ENCODE data around the gene ANO1. TPM values are rescaled to one million over a fixed set of nuclear protein-coding genes. Genes with fewer than 3 reads are reported as not detected.

The ANO1 gene
- total and polyA plus RNA-seq, 5 experiments from 2014 or later: not detected

DNA sequence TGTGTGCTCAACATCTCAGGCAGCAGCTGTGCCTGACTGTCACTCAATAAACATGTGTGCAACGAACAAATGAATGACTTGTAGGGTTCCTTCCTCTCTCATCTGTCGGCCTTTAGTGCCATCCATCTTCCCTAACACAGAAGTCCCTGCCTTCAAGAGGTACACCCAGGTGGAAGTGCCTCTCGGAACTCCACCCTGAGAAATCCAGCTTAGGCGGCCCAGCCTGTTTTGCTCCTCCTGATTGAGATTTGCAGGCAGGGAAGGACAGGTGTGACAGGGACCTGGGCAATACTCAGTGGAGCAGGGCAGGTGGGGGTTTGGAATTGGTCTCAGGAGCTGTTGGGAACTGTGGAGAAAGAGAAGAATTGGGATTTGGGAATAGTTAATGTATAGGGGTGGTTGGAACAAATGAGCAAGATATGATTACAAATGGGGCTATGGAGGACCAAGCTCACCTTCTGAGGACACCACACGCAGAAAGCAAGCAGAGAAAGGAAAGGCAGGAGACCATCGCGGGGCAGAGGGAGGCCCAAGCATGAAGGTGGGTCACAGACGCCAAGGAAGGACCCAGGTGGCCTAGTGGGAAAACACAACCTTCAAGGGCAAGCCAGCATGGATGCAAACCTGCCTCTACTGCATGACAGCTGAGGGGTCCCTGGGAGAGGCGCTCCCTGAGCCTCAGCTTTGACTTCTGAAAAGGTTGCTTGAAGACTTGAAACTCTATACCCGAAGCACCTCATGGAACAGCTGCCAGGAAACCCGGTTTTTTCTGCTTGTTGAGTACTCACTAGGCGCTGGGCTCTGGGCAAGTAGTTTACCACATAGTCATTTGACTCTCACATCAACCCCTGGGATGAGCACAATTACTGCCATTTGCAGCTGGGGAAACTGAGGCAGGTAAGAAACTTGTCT lies 40.9 kb upstream of the ANO1 start:
- no peak for DNase-seq
- peaks cover 4 to 51% (median 21%) of the 10 kb centered on the region in 9 donors for H3K9me3 Mint-ChIP-seq
- POLR2A ChIA-PET: no interaction called here

GRCh38 chr11:70038034-70038834 lies 39.9 kb upstream of the ANO1 start:
- H3K4me1 Mint-ChIP-seq: no peaks in the 10 kb centered on the region
- no peak overlapping the region for H3K4me3 Mint-ChIP-seq
- peaks cover 21 to 63% (median 39%) of the 10 kb centered on the region in 5 donors for H3K27me3 Mint-ChIP-seq
- peaks cover 9 to 62% (median 30%) of the 10 kb centered on the region in 9 donors for H3K9me3 Mint-ChIP-seq
- no peak overlapping the region for H3K27ac Mint-ChIP-seq
- peaks cover 0 to 42% (median 3%) of the 10 kb centered on the region in 3 donors for H3K36me3 Mint-ChIP-seq
- ATAC-seq: no peak
- no peak for DNase-seq
- POLR2A ChIA-PET: no interaction called here

More for the DNA sequence above, 40.9 kb upstream of the ANO1 start:
- Mint-ChIP-seq H3K4me1 (no peaks in the 10 kb centered on the region), H3K27ac (no peak overlapping the region), H3K4me3 (no peak overlapping the region), H3K36me3 (peaks cover 0 to 31% (median 3%) of the 10 kb centered on the region in 3 donors), H3K27me3 (peaks cover 20 to 72% (median 45%) of the 10 kb centered on the region in 5 donors)
- ATAC-seq: no peak

- peaks cover 0 to 45% (median 3%) of the 10 kb centered on the region in 3 donors for H3K36me3 Mint-ChIP-seq
- H3K27ac Mint-ChIP-seq: no peak overlapping the region
- DNase-seq (no peak), ATAC-seq (no peak)
- POLR2A ChIA-PET: no interaction called here
- H3K27me3 Mint-ChIP-seq: peaks cover 22 to 51% (median 31%) of the 10 kb centered on the region in 5 donors
- H3K4me3 Mint-ChIP-seq: no peak overlapping the region
- H3K9me3 Mint-ChIP-seq: peaks cover 18 to 69% (median 36%) of the 10 kb centered on the region in 9 donors
- H3K4me1 Mint-ChIP-seq: no peaks in the 10 kb centered on the region
These were observed 37.7 kb upstream of the ANO1 start for GRCh38 chr11:70040452-70040851.

DNA sequence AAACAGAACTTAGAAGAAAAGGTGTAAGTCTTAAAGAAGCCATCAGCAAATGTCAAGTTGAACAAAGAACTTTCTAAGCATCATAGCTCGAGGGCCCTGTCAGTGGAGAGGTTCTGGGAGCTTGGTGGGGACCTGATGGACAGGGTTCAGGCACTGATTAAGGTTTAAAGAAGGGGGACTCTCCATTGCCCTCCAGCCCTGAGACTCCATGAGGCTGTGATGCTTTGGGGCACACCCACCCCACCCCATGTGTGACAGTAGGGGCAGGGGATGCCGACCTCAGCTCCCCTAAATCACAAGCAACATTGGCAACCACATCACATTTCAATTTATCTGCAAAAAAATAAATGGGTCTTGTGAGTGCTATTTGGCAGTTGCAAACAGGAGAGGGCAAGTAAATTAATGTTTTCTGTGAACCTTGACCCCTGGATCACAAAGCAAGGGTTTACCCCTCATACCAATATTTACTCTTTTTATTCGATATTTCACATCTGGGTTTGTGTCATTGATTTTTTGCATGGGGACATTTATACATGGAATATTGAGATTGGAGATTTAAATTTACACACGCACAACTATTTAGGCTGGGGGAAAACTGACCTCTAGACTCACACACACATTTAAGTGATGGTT lies 37.1 kb upstream of the ANO1 start:
- H3K4me3 Mint-ChIP-seq: no peak overlapping the region
- no peak for ATAC-seq
- H3K36me3 Mint-ChIP-seq: peaks cover 0 to 48% (median 3%) of the 10 kb centered on the region in 3 donors
- H3K4me1 Mint-ChIP-seq: no peaks in the 10 kb centered on the region
- POLR2A ChIA-PET: no interaction called here
- H3K27ac Mint-ChIP-seq: no peak overlapping the region
- peaks cover 23 to 53% (median 31%) of the 10 kb centered on the region in 5 donors for H3K27me3 Mint-ChIP-seq
- DNase-seq: no peak
- H3K9me3 Mint-ChIP-seq: peaks cover 18 to 67% (median 36%) of the 10 kb centered on the region in 9 donors

GRCh38 chr11:70043482-70043881 lies 34.6 kb upstream of the ANO1 start:
- Mint-ChIP-seq H3K4me3 (no peak overlapping the region), H3K27ac (no peak overlapping the region), H3K27me3 (peaks cover 25 to 42% (median 30%) of the 10 kb centered on the region in 5 donors), H3K36me3 (peaks cover 0 to 35% (median 3%) of the 10 kb centered on the region in 3 donors), H3K4me1 (no peaks in the 10 kb centered on the region), H3K9me3 (peaks cover 14 to 48% (median 29%) of the 10 kb centered on the region in 9 donors)
- ATAC-seq: no peak
- no peak for DNase-seq
- POLR2A ChIA-PET: no interaction called here

DNA sequence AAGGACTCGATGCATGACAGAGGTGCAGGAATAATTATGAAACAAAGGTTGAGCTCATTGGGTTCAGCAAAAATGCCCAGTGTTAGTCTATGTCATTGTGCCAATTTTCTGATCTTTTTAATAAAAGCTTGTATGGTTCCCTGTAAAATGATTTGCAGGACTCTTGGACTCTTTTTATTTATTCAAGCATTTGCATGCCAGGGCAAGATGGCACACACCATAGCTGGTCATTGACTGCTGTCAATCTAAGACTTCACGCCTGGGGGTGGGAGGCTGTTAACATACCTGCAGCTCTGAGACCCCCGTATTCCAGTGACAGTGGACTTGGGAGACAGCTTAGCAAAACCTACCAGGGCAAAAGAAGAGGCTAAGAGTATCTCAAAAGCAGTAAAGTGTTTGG lies 32.0 kb upstream of the ANO1 start:
- ATAC-seq (no peak), DNase-seq (no peak)
- POLR2A ChIA-PET: no interaction called here
- Mint-ChIP-seq H3K4me1 (no peaks in the 10 kb centered on the region), H3K27ac (no peak overlapping the region), H3K9me3 (peaks cover 8 to 29% (median 22%) of the 10 kb centered on the region in 9 donors), H3K27me3 (peaks cover 24 to 45% (median 26%) of the 10 kb centered on the region in 5 donors), H3K4me3 (no peak overlapping the region), H3K36me3 (peaks cover 0 to 24% (median 0%) of the 10 kb centered on the region in 3 donors)

GRCh38 chr11:70048279-70049024 lies 29.7 kb upstream of the ANO1 start:
- Mint-ChIP-seq H3K36me3 (peaks cover 0 to 6% (median 0%) of the 10 kb centered on the region in 3 donors), H3K27me3 (peaks cover 26 to 59% (median 28%) of the 10 kb centered on the region in 5 donors), H3K9me3 (peaks cover 0 to 8% (median 5%) of the 10 kb centered on the region in 9 donors), H3K27ac (no peak overlapping the region), H3K4me3 (no peak overlapping the region), H3K4me1 (no peaks in the 10 kb centered on the region)
- no peak for DNase-seq
- POLR2A ChIA-PET: no interaction called here
- no peak for ATAC-seq

GRCh38 chr11:70049045-70049444 lies 29.1 kb upstream of the ANO1 start:
- Mint-ChIP-seq H3K27ac (no peak overlapping the region), H3K9me3 (peaks cover 0 to 7% (median 2%) of the 10 kb centered on the region in 9 donors), H3K36me3 (peaks cover 0 to 6% (median 0%) of the 10 kb centered on the region in 3 donors), H3K27me3 (peaks cover 29 to 63% (median 31%) of the 10 kb centered on the region in 5 donors), H3K4me1 (no peaks in the 10 kb centered on the region), H3K4me3 (no peak overlapping the region)
- POLR2A ChIA-PET: no interaction called here
- DNase-seq: no peak
- no peak for ATAC-seq

- Mint-ChIP-seq H3K36me3 (peaks cover 0 to 6% (median 0%) of the 10 kb centered on the region in 3 donors), H3K27me3 (peaks cover 24 to 68% (median 33%) of the 10 kb centered on the region in 5 donors), H3K9me3 (peaks cover 0 to 5% (median 0%) of the 10 kb centered on the region in 9 donors), H3K27ac (no peak overlapping the region), H3K4me1 (no peaks in the 10 kb centered on the region), H3K4me3 (no peak overlapping the region)
- DNase-seq (no peak), ATAC-seq (no peak)
- POLR2A ChIA-PET: no interaction called here
These were observed 27.9 kb upstream of the ANO1 start for GRCh38 chr11:70050243-70050642.

DNA sequence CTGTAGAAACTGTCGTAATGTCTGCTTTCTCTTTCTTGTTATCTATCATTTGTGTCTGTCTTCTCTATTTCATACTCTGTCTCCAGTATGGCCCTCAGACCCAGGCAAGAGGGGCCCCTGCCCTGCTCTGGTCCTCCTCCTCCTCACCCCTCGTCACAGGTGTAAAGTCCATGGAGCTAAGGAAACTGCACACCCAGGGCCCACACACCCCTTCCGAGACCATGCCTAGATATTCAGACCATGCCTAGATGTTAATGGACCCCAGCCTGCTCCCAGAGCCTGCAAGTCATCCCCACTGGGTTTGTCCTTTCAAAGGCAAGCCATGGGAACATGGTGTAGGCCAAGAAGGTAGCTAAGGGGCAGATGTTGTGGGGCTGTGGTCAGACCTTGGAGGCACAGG lies 24.1 kb upstream of the ANO1 start:
- POLR2A ChIA-PET: no interaction called here
- H3K4me3 Mint-ChIP-seq: no peak overlapping the region
- peaks cover 24 to 70% (median 33%) of the 10 kb centered on the region in 5 donors for H3K27me3 Mint-ChIP-seq
- H3K4me1 Mint-ChIP-seq: no peaks in the 10 kb centered on the region
- no peak for DNase-seq
- no peak for ATAC-seq
- peaks cover 0 to 27% (median 2%) of the 10 kb centered on the region in 3 donors for H3K36me3 Mint-ChIP-seq
- H3K9me3 Mint-ChIP-seq: peaks cover 0 to 28% (median 18%) of the 10 kb centered on the region in 9 donors
- H3K27ac Mint-ChIP-seq: peak overlapping the region in 1 of 10 donors; percentile 44

DNA sequence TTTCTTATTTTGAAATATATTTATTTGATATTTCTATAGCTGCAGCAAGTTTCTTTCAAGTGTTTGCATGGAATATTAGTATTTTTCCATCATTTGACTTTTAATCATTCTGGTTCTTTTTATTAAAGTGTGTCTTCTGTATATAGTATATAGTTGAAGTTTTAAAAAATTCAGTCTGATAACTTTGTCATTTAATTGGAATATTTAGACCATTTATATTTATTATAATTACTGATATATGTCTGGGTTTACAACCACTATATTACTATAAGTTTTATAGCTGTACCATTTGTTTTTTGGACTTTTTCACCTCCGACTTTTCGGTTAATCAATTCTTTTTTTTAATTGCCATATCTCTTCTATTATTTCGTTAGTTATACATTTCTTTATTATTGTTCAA lies 22.7 kb upstream of the ANO1 start:
- H3K4me1 Mint-ChIP-seq: no peaks in the 10 kb centered on the region
- POLR2A ChIA-PET: no interaction called here
- peaks cover 19 to 58% (median 31%) of the 10 kb centered on the region in 5 donors for H3K27me3 Mint-ChIP-seq
- ATAC-seq (no peak), DNase-seq (no peak)
- no peak overlapping the region for H3K27ac Mint-ChIP-seq
- no peak overlapping the region for H3K4me3 Mint-ChIP-seq
- H3K9me3 Mint-ChIP-seq: peaks cover 0 to 28% (median 17%) of the 10 kb centered on the region in 9 donors
- peaks cover 0 to 27% (median 2%) of the 10 kb centered on the region in 3 donors for H3K36me3 Mint-ChIP-seq

GRCh38 chr11:70057080-70057479 lies 21.0 kb upstream of the ANO1 start:
- DNase-seq (no peak), ATAC-seq (no peak)
- Mint-ChIP-seq H3K27ac (no peak overlapping the region), H3K36me3 (peaks cover 0 to 27% (median 2%) of the 10 kb centered on the region in 3 donors), H3K4me3 (no peak overlapping the region), H3K27me3 (peaks cover 17 to 41% (median 24%) of the 10 kb centered on the region in 5 donors), H3K4me1 (no peaks in the 10 kb centered on the region), H3K9me3 (peaks cover 0 to 28% (median 17%) of the 10 kb centered on the region in 9 donors)
- POLR2A ChIA-PET: no interaction called here

All from naive thymus-derived CD8-positive, alpha-beta T cell (primary cell).